HepG2 (cell line): ENCODE data around the gene MAPK10. TPM values are rescaled to one million over a fixed set of nuclear protein-coding genes. Genes with fewer than 3 reads are reported as not detected.

ENCODE experiments used
- ATAC-seq: fragments of 200-7000 bp; cut with Tn5 transposase; 3 replicates; pipeline ENCODE4 v1.9.1; 2020; ENCODE audit warnings: mild to moderate bottlenecking, moderate library complexity
- BruUV-seq: library from RNA; stranded (reverse); fragments of 400-500 nt; replicated peaks from 2 replicates; lab custom pipeline; 2021; lab: Mats Ljungman, UMichigan
- CTCF ChIA-PET: fragments of 300-600 bp; formaldehyde crosslinking; extraction: SDS; loops from one replicate; lab custom pipeline; 2021; ENCODE audit warnings: low total read pairs, inconsistent platforms, low intra/inter-chr PET ratio; lab: Yijun Ruan, JAX
- POLR2A ChIA-PET: fragments of 350-600 bp; sonication (Branson Sonifier 250); formaldehyde crosslinking; loops from one replicate; lab custom pipeline; 2020; ENCODE audit warnings: antibody characterized with exemption, inconsistent platforms; lab: Yijun Ruan, JAX
- DNase-seq: peaks from one replicate; pipeline ENCODE4 v3.0.0-alpha.2; 2015; ENCODE audit warnings: low spot score
- FAIRE-seq: peaks from 3 replicates; lab custom pipeline; 2011; peaks lifted over from hg19 to GRCh38; lab: Jason Lieb, UNC
- H2AFZ ChIP-seq: one replicate; pipeline ENCODE4 v1.6.1; 2011; ENCODE audit warnings: low read length, inconsistent platforms
- H3K27ac ChIP-seq: fragments of 300-600 bp; 3 replicates; pipeline ENCODE4 v1.8.0; 2011; ENCODE audit warnings: mixed run types, mild to moderate bottlenecking, mixed read lengths, low read length, inconsistent platforms; ENCODE audit not compliant: insufficient read depth; ENCODE audit errors: extremely low read length
- H3K27me3 ChIP-seq, 2 experiments: fragments of 200-600 bp in 1 of 2; 2 replicates in 1 of 2; 3 replicates in 1 of 2; pipeline versions ENCODE4 v1.6.0 to v1.8.0; 2011; ENCODE audit warnings: low read length in 2 of 2, mild to moderate bottlenecking in 2 of 2, moderate library complexity in 2 of 2, inconsistent platforms in 1 of 2; ENCODE audit not compliant: insufficient read depth in 2 of 2, control insufficient read depth in 1 of 2
- H3K36me3 ChIP-seq, 2 experiments: fragments of 200-600 bp in 1 of 2; replicated peaks in 1 of 2; 2 replicates in 1 of 2; 3 replicates in 1 of 2; pipeline versions ENCODE4 v1.5.1 to v1.8.0; 2011; ENCODE audit warnings: low read length in 2 of 2, inconsistent platforms in 1 of 2; ENCODE audit not compliant: insufficient read depth in 2 of 2, control insufficient read depth in 1 of 2
- H3K4me1 ChIP-seq: 2 replicates; pipeline ENCODE4 v1.5.1; 2012; ENCODE audit warnings: low read length, inconsistent platforms; ENCODE audit not compliant: insufficient read depth
- H3K4me2 ChIP-seq: 2 replicates; pipeline ENCODE4 v1.6.0; 2011; ENCODE audit warnings: low read depth, low read length, inconsistent platforms
- H3K4me3 ChIP-seq, 3 experiments: fragments of 200-600 bp in 1 of 3; sonication (generic), shearing (Covaris generic) in 1 of 3; replicated peaks in 1 of 3; 2 replicates each; pipeline ENCODE4 v1.5.1; 2011 to 2016; ENCODE audit warnings: low read length in 3 of 3, inconsistent platforms in 2 of 3, low read depth in 2 of 3, mild to moderate bottlenecking in 2 of 3, control low read depth in 1 of 3, mixed read lengths in 1 of 3; ENCODE audit not compliant: insufficient read depth in 1 of 3
- H3K79me2 ChIP-seq: one replicate; pipeline ENCODE4 v1.6.1; 2011; ENCODE audit warnings: low read length, inconsistent platforms; ENCODE audit not compliant: insufficient read depth
- H3K9ac ChIP-seq: 2 replicates; pipeline ENCODE4 v1.6.0; 2011; ENCODE audit warnings: mild to moderate bottlenecking, low read depth, low read length, inconsistent platforms; ENCODE audit not compliant: insufficient read depth
- H3K9me3 ChIP-seq: 2 replicates; pipeline ENCODE4 v1.5.1; 2012; ENCODE audit warnings: mild to moderate bottlenecking, low read length
- H4K20me1 ChIP-seq: 2 replicates; pipeline ENCODE4 v1.6.0; 2011; ENCODE audit warnings: inconsistent platforms, mild to moderate bottlenecking, low read length, moderate library complexity; ENCODE audit not compliant: insufficient read depth
- BRD4 ChIP-seq: sonication (generic); formaldehyde crosslinking; IDR thresholded peaks from 2 replicates; pipeline ENCODE4 v1.4.0; 2020; ENCODE audit warnings: missing genetic modification reagents
- CBX1 ChIP-seq: IDR thresholded peaks from one replicate; pipeline ENCODE4 v1.6.1; 2016; ENCODE audit warnings: antibody characterized with exemption, low read depth
- MED1 ChIP-seq: sonication (generic); formaldehyde crosslinking; IDR thresholded peaks from 2 replicates; pipeline ENCODE4 v1.4.0; 2020; ENCODE audit warnings: missing genetic modification reagents
- MTERF4 ChIP-seq: sonication (generic); formaldehyde crosslinking; IDR thresholded peaks from 2 replicates; pipeline ENCODE4 v1.8.0; 2023; ENCODE audit warnings: mild to moderate bottlenecking, missing genetic modification reagents
- NFATC3 ChIP-seq: sonication (generic); formaldehyde crosslinking; IDR thresholded peaks from 2 replicates; pipeline ENCODE4 v1.5.1; 2020; ENCODE audit warnings: mild to moderate bottlenecking, missing genetic modification reagents
- PAWR ChIP-seq: sonication (generic); formaldehyde crosslinking; IDR thresholded peaks from 2 replicates; pipeline ENCODE4 v1.4.0; 2020; ENCODE audit warnings: missing genetic modification reagents, mild to moderate bottlenecking, borderline replicate concordance
- POGK ChIP-seq: sonication (generic); formaldehyde crosslinking; conservative IDR thresholded peaks from 2 replicates; pipeline ENCODE4 v1.8.0; 2022; ENCODE audit warnings: mild to moderate bottlenecking, moderate library complexity, missing genetic modification reagents
- XRCC5 ChIP-seq: fragments of 200-400 bp; formaldehyde crosslinking; optimal IDR thresholded peaks from 2 replicates; pipeline ENCODE3; 2017; ENCODE audit warnings: mild to moderate bottlenecking, low read length
- ZFAT ChIP-seq: sonication (generic); formaldehyde crosslinking; conservative IDR thresholded peaks from 2 replicates; pipeline ENCODE4 v1.8.1; 2023; ENCODE audit warnings: missing genetic modification reagents, inconsistent platforms
- ZNF280D ChIP-seq: sonication (generic); formaldehyde crosslinking; IDR thresholded peaks from 2 replicates; pipeline ENCODE4 v1.5.1; 2020; ENCODE audit warnings: mild to moderate bottlenecking, missing genetic modification reagents
- ZNF564 ChIP-seq: sonication (generic); formaldehyde crosslinking; IDR thresholded peaks from 2 replicates; pipeline ENCODE4 v1.8.1; 2023; ENCODE audit warnings: mild to moderate bottlenecking, missing genetic modification reagents
- ZNF629 ChIP-seq: sonication (generic); formaldehyde crosslinking; conservative IDR thresholded peaks from 2 replicates; pipeline ENCODE4 v1.5.0; 2020; ENCODE audit warnings: missing genetic modification reagents
- ZNF768 ChIP-seq: sonication (generic); formaldehyde crosslinking; IDR thresholded peaks from 2 replicates; pipeline ENCODE4 v1.4.0; 2020; ENCODE audit warnings: missing genetic modification reagents
- ZNF775 ChIP-seq: sonication (generic); formaldehyde crosslinking; IDR thresholded peaks from 2 replicates; pipeline ENCODE4 v1.4.0; 2020; ENCODE audit warnings: missing genetic modification reagents, mild to moderate bottlenecking, moderate library complexity, borderline replicate concordance
- ZUFSP ChIP-seq: sonication (generic); formaldehyde crosslinking; IDR thresholded peaks from 2 replicates; pipeline ENCODE4 v1.9.0; 2021; ENCODE audit warnings: missing genetic modification reagents, mild to moderate bottlenecking, borderline replicate concordance
- WGBS: methylation state at CpG from one replicate; pipeline ENCODE4 v1.1.6; 2017; ENCODE audit warnings: low lambda C conversion rate; 5-methylcytosine and 5-hydroxymethylcytosine counted together
- in situ Hi-C: cut with HindIII; loops from 2 replicates; pipeline ENCODE4 v1.10.0; 2017; ENCODE audit warnings: low pct_unique_long_range_greater_than_20kb; ENCODE audit not compliant: extremely low pct_ligation_motif_present
- intact Hi-C: fragments of 100-400 bp; cut with micrococcal nuclease; formaldehyde crosslinking; loops from one replicate; pipeline ENCODE4 v1.10.0; 2022; ENCODE audit not compliant: unreplicated experiment
- polyA plus RNA-seq, 8 experiments: library from polyadenylated mRNA; depleted of rRNA in 3 of 8; stranded (reverse) in 7 of 8; unstranded in 1 of 8; fragments of >200 nt; fragmentation: Illumina TruSeq in 4 of 8; extraction: Trizol in 4 of 8; gene quantifications; 2 replicates each; pipeline versions ENCODE4 v1.2.1 to v1.2.3, GENCODE V29; 2011 to 2016; ENCODE audit warnings: low read depth in 4 of 8, missing spikeins in 1 of 8, mixed read lengths in 1 of 8; ENCODE audit not compliant: insufficient read depth in 1 of 8
- total RNA-seq, 5 experiments: library from RNA; depleted of rRNA; stranded (reverse); fragments of >200 nt; fragmentation: Illumina TruSeq; extraction: Trizol; gene quantifications; 2 replicates each; pipeline ENCODE4 v1.2.3, GENCODE V29; 2016; ENCODE audit warnings: low read depth in 1 of 5

The MAPK10 gene
- total and polyA plus RNA-seq, 2 of the 13 experiments (the other 11 are each of a cell fraction or from before 2014, with no cell fraction given): not detected

GRCh38 chr4:85970535-85970934 lies 389.3 kb downstream of the MAPK10 start:
- POLR2A ChIA-PET: no interaction called here
- FAIRE-seq: no peak
- H3K36me3 ChIP-seq: no peaks in the 10 kb centered on the region
- H3K4me2 ChIP-seq: no peak overlapping the region
- no peak overlapping the region for H2AFZ ChIP-seq
- no TSS peak for BruUV-seq
- H3K9ac ChIP-seq: no peak overlapping the region
- intact Hi-C loops: no loop called here
- TF ChIP-seq NFATC3 (no peak), PAWR (CRISPR knock-in tag) (no peak), MED1 (CRISPR knock-in tag) (no peak), ZFAT (no peak), POGK (CRISPR knock-in tag) (no peak), ZUFSP (no peak), ZNF629 (CRISPR knock-in tag) (no peak), XRCC5 (no peak), ZNF768 (no peak), ZNF775 (CRISPR knock-in tag) (no peak), ZNF280D (CRISPR knock-in tag) (no peak), MTERF4 (CRISPR knock-in tag) (no peak), BRD4 (CRISPR knock-in tag) (no peak), CBX1 (no peak), ZNF564 (CRISPR knock-in tag) (no peak)
- H3K79me2 ChIP-seq: no peaks in the 10 kb centered on the region
- no peak overlapping the region for H3K4me3 ChIP-seq
- no peaks in the 10 kb centered on the region for H3K9me3 ChIP-seq
- H4K20me1 ChIP-seq: no peaks in the 10 kb centered on the region
- WGBS: 30% methylated on average over 2 of the region's 2 CpGs
- no peak for ATAC-seq
- CTCF ChIA-PET: interaction anchor here (3.8 kb wide), 1 partner anchor 174 kb away, joined by 17 read pairs; no protein-coding TSS in a partner anchor
- DNase-seq: no peak
- no peaks in the 10 kb centered on the region for H3K27me3 ChIP-seq
- H3K27ac ChIP-seq: no peak overlapping the region
- H3K4me1 ChIP-seq: no peaks in the 10 kb centered on the region
- in situ Hi-C loops: no loop called here
